DMS114 treated with DMSO at 0.1 percent for 48 hours (cell line): ENCODE measurements around the gene CFAP99.

Experiments used
- DNase-seq: peaks from one replicate; lab custom pipeline; 2025; ENCODE audit not compliant: unreplicated experiment; lab: John Stamatoyannopoulos, UW

Gene CFAP99

DNA sequence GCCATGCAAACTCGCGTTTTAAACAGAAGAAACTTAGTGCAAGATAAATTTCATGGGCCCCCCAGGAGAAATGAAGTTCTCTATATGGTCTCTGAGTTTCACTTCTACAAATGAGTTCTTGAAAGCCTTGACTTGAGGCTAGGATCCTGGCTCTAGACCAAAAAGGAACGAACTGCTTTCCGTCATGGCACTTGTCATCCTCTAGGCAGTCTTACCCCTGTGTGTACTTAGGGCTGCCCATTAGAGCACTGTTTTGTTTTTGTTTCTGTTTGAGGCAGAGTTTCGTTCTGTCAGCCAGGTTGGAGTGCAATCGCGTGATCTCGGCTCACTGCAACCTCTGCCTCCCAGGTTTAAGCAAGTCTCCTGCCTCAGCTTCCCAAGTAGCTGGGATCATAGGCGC is 79.2 kb downstream of the CFAP99 start:
- DNase-seq = no peak

DNA sequence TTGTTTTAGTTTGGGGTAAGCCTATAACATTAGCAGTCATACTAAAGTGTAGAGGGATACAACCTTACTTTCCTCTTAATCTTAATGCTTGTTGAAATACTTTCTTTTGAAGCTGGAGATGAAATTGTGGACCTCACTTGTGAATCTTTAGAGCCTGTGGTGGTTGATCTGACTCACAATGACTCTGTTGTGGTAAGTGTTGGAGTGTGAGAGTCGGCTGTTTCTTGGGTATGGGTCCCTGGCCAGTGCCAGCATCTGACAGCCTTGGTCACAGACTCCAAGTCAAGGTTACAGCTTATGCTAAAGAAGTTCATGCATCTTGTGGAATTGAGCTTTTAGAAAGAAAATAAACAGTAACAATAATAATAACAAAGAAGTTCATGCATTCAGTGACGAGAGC is 81.8 kb downstream of the CFAP99 start:
- DNase-seq = no peak

DNA sequence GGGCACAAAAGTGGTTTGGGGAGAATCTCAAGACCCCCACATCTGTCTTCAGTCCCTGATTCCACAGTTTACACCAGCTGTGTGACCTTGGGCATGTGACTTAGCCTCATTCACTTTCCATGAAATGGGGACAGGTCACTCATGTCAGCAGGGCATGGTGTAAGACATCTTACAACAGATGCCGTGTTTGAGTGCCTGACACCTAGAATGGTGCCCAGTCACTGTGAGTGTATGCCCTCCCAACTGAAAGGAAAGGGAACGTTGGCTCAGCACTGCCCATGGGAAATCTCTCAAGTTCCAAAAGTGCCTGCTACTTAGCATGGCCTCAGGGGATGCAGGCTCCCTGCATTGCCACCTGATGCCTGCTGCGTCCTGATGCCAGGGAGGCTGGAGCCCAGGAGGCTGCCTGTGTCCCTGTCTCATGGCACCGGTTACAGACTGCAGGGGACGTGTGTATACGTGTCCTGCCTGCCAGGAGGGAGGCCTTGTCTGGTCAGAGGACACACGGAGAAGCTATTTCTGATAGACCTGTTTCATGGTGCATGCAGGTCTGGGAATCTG is 82.4 kb downstream of the CFAP99 start:
- no peak for DNase-seq

DNA sequence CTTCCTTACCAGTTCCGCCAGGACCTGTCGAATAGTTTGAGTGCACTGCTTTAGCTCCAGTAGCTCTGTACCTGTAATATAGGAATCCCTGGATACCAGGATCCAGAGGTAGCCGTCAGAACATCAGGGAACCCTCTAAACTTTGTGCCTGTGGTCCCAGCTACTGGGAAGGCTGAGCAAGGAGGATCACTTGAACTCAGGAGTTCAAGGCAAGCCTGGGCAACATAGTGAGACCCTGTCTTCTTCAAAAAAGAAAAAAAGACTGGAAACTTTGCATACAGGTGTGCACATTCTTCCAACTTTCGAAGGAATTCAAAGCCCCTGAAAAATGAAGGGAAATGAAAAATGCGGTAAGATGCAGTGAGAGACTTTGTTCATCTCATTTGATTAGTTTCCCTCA is 85.1 kb downstream of the CFAP99 start:
- no peak for DNase-seq

DNA sequence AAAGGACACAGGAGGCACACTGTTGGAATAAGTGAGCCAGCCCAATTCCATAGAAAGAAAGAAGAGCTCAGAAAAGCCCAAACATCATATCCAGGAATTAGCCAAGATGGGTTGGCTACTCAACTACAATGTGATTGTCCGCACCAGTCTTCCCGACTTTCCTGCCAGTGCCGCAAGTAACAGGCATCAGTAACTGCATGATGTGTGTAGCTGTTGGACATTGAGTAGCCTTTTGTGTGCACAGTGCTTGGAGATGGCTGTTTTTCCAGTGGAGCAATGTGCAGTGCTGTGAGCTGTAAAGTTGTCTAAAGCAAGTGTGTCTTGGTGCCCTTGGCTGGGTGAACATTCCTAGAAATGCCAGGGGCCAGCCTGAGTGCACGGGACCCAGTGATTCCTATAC is 88.5 kb downstream of the CFAP99 start:
- DNase-seq = no peak

DNA sequence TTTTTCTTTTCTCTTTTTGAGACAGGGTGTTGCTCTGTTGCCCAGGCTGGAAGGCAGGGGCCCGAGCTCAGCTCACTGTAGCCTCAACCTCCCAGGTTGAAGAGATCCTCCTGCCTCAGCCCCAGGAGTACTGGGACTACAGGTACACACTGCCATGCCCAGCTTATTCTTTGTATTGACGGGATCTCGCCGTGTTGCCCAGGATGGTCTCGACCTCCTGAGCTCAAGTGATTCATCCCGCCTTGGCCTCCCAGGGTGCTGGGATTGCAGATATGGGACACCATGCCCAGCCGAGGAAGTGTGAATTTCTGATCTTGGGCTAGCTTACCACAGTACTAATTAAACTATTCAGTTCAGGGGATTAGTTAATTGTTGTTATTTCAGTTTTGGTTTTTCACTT is 89.1 kb downstream of the CFAP99 start:
- no peak for DNase-seq

DNA sequence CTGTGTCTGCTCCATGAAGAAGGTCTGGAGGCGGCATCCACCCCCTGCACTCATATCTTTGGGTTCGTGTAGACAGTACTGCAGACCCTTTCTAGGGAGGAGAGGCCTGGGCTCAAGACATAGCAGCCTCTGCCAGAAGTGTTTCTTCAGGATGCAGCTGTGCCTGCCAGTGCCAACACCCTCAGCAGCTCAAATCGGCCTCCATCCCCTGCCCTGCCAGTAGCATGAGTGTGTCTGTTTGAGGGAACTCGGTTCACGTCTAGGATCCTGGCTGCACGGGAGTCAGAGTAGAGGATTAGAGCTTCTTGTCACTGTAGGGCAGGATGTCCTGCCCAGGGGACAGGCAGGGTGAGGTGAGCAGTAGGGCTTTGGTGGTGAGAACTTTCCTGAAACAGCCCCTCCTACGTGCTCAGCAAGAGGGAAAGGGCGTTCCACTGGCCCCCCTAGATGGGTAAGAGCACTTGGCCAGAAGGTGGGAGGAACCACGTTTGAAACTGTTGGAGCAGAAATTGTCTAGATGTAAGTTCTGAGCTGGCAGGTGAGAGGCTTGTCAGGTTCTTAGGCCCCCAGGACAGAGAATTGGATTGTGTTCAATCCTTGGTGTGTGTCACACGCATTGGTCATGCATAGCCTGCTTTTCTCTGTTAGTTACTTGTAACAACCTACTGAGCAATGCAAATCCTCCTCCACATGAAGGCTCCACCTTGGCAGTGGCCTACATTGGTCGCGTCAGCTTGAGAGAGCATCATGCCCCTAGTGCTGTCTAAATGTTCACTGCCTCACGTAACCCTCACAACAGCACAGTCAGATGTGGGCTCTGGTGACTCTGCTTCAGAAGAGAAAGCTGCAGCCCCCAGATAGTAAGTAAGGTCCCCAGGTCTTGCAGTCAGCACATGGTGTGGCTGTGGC is 91.8 kb downstream of the CFAP99 start:
- no peak for DNase-seq

DNA sequence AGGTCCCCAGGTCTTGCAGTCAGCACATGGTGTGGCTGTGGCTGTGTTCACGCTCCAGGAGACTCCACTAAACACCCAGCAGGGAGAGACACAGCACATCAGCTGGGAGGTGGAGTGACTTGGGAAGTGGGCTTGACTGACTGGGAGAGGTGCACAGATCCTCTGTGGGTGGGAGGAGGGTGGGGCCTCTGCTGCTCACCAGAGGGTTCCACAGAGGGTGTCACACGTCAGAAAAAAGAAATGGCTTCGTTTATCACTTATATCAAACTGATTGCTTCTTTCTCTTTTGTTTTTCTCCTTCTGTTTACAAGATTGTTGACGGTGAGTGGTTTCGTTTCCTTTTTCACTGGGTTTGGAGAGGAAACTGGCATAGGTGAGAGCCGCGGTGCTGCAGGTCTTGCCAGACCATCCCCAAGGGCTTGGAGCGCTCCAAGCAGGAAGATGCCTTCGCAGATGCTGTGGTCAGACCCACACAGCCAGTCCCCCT is 92.9 kb downstream of the CFAP99 start:
- DNase-seq = no peak
